GM13977 (cell line): ENCODE measurements around the gene CALHM6.

Experiments used
- DNase-seq: peaks from one replicate; pipeline ENCODE4 v3.0.0; 2012; ENCODE audit warnings: low spot score
- in situ Hi-C: fragments of 300-500 bp; cut with MboI; formaldehyde crosslinking; loops from one replicate; pipeline ENCODE4 v1.12.0; 2022; ENCODE audit warnings: low sequenced_read_pairs, low pct_unique_long_range_greater_than_20kb, mixed read lengths, inconsistent platforms; ENCODE audit not compliant: unreplicated experiment
- TF ChIP-seq, protein P1 (sequence below): IDR thresholded peaks from 2 replicates; pipeline ENCODE4 v1.5.1; 2012; ENCODE audit warnings: mild to moderate bottlenecking, control low read depth; ENCODE audit not compliant: insufficient read depth; ENCODE audit errors: extremely low read depth, missing control alignments

CALHM6 gene

DNA sequence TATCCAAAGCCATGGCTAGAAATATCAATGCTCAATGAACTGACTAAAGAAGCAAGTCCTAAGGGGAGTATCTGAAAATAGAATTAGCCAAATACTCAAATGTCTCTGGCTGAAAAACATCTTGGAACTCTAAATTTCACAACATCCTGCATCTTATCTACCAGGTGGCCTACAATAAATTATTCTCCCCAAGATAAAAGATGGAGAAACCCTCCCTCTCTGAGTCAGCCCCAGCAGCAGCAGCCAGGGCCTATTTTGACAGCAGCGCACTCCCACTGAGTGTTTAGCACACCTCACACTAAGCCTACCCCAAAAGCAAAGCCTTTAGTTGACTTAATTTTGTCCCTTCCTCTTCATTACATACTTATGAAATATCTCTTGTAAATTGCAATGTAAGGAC is 5.9 kb downstream of the CALHM6 start:
- TF ChIP-seq, protein P1, sequence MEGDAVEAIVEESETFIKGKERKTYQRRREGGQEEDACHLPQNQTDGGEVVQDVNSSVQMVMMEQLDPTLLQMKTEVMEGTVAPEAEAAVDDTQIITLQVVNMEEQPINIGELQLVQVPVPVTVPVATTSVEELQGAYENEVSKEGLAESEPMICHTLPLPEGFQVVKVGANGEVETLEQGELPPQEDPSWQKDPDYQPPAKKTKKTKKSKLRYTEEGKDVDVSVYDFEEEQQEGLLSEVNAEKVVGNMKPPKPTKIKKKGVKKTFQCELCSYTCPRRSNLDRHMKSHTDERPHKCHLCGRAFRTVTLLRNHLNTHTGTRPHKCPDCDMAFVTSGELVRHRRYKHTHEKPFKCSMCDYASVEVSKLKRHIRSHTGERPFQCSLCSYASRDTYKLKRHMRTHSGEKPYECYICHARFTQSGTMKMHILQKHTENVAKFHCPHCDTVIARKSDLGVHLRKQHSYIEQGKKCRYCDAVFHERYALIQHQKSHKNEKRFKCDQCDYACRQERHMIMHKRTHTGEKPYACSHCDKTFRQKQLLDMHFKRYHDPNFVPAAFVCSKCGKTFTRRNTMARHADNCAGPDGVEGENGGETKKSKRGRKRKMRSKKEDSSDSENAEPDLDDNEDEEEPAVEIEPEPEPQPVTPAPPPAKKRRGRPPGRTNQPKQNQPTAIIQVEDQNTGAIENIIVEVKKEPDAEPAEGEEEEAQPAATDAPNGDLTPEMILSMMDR, result no peak
- no peak for DNase-seq
- in situ Hi-C loops, result no loop called here

DNA sequence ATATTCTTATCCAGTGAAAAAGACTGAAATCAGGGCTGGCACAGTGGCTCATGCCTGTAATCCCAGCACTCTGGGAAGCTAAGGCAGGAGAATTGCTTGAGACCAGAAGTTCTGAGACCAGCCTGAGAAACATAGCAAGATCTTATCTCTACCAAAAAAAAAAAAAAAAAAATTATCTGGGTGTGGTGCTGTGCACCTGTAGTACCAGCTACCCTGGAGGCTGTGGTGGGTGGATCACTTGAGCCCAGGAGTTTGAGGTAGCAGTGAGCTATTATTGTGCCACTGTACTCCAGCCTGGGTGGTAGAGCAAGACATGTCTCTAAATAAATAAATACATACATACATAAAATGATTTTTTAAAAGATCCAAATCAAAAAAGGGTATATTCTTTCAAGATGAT is 6.3 kb downstream of the CALHM6 start:
- in situ Hi-C loops, result no loop called here
- TF ChIP-seq, protein P1, result no peak

GRCh38 chr6:116468293-116468692 is 7.1 kb downstream of the CALHM6 start:
- DNase-seq, result no peak
- in situ Hi-C loops, result no loop called here
- TF ChIP-seq, protein P1, result no peak

More for the DNA sequence above, 6.3 kb downstream of the CALHM6 start:
- DNase-seq, result no peak

- in situ Hi-C loops, result no loop called here
- TF ChIP-seq, protein P1, result no peak
- DNase-seq, result no peak
These were observed 10.4 kb downstream of the CALHM6 start for GRCh38 chr6:116471531-116471930.

DNA sequence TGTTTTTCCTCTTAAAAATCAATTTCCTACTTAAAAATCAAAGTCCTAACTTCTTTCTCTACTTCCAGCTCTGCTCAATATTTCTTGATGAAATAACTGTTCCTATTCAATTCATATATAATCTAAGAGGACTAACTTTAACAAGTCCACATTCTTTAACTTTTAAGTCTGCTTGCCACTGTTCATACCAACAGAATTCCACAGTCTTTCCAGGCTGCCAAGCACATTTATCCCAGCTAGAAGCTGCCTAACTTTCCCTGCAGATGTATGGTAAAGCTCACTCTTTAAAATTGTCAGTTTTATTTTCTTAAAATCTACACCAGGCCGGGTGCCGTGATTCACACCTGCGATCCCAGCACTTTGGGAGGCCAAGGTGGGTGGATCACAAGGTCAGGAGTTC is 11.5 kb downstream of the CALHM6 start:
- TF ChIP-seq, protein P1, result no peak
- DNase-seq, result no peak
- in situ Hi-C loops, result no loop called here

DNA sequence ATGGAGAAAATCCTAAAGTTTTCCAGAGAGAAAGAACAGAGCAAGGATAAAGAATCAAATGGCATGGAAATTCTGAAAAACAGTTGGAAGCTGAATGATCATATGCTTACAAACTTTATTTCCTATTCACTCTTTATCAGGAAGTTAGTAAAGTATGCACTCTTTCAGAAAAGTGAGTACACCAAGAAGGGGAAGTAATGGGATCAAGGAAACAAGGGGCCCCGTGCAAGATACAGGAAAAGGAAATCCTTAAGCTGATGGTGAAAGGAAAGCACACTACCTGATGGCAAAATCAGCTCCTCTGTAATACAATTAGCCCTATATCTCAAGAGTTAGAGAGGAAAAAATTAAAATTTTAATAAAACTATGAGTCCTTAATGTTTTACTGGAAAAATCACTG is 14.0 kb downstream of the CALHM6 start:
- TF ChIP-seq, protein P1, result no peak
- DNase-seq, result no peak

More for the DNA sequence above, 14.0 kb downstream of the CALHM6 start:
- in situ Hi-C loops, result no loop called here
